PFSK-1 (cell line): ENCODE results near the gene CUL1.

ENCODE experiments used
- FOXP2 ChIP-seq: optimal IDR thresholded peaks from 2 replicates; pipeline ENCODE3; 2011; ENCODE audit warnings: borderline replicate concordance, control low read depth, inconsistent platforms; ENCODE audit not compliant: insufficient read depth; ENCODE audit errors: extremely low read length, extremely low read depth
- POLR2AphosphoS5 ChIP-seq: IDR thresholded peaks from 2 replicates; pipeline ENCODE4 v1.6.1; 2012; ENCODE audit warnings: low read depth, mild to moderate bottlenecking, control low read depth, low read length, moderate library complexity
- SIN3A ChIP-seq: IDR thresholded peaks from 2 replicates; pipeline ENCODE4 v1.6.1; 2012; ENCODE audit warnings: mild to moderate bottlenecking, low read length, moderate library complexity, borderline replicate concordance; ENCODE audit not compliant: insufficient read depth
- TAF1 ChIP-seq: IDR thresholded peaks from 2 replicates; pipeline ENCODE4 v1.6.1; 2012; ENCODE audit warnings: low read length, control low read depth, borderline replicate concordance; ENCODE audit not compliant: insufficient read depth
- TF ChIP-seq, protein P1 (sequence below), 2 experiments: IDR thresholded peaks; 2 replicates each; pipeline versions ENCODE4 v1.6.1 to v1.8.0; 2011 to 2012; ENCODE audit warnings: low read depth in 2 of 2, low read length in 2 of 2, control low read depth in 1 of 2, inconsistent platforms in 1 of 2, mild to moderate bottlenecking in 1 of 2, moderate library complexity in 1 of 2; ENCODE audit not compliant: insufficient read depth in 1 of 2

CUL1 gene

GRCh38 chr7:148815612-148816011 is 116.9 kb downstream of the CUL1 start:
- TF ChIP-seq, protein P1, sequence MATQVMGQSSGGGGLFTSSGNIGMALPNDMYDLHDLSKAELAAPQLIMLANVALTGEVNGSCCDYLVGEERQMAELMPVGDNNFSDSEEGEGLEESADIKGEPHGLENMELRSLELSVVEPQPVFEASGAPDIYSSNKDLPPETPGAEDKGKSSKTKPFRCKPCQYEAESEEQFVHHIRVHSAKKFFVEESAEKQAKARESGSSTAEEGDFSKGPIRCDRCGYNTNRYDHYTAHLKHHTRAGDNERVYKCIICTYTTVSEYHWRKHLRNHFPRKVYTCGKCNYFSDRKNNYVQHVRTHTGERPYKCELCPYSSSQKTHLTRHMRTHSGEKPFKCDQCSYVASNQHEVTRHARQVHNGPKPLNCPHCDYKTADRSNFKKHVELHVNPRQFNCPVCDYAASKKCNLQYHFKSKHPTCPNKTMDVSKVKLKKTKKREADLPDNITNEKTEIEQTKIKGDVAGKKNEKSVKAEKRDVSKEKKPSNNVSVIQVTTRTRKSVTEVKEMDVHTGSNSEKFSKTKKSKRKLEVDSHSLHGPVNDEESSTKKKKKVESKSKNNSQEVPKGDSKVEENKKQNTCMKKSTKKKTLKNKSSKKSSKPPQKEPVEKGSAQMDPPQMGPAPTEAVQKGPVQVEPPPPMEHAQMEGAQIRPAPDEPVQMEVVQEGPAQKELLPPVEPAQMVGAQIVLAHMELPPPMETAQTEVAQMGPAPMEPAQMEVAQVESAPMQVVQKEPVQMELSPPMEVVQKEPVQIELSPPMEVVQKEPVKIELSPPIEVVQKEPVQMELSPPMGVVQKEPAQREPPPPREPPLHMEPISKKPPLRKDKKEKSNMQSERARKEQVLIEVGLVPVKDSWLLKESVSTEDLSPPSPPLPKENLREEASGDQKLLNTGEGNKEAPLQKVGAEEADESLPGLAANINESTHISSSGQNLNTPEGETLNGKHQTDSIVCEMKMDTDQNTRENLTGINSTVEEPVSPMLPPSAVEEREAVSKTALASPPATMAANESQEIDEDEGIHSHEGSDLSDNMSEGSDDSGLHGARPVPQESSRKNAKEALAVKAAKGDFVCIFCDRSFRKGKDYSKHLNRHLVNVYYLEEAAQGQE (IDR thresholded peaks at IDR 0.05; ENCODE audit: insufficient read depth in 1 of 2, low read depth in 2 of 2, low read length in 2 of 2): no peak
- no peak for TF ChIP-seq FOXP2
- no peak for TF ChIP-seq POLR2AphosphoS5
- no peak for TF ChIP-seq SIN3A
- no peak for TF ChIP-seq TAF1

GRCh38 chr7:148819697-148820360 is 121.1 kb downstream of the CUL1 start:
- TF ChIP-seq POLR2AphosphoS5 (no peak), FOXP2 (no peak), SIN3A (no peak), TAF1 (no peak)
- TF ChIP-seq, protein P1 (IDR thresholded peaks at IDR 0.05; ENCODE audit: insufficient read depth in 1 of 2, low read depth in 2 of 2, low read length in 2 of 2): no peak

DNA sequence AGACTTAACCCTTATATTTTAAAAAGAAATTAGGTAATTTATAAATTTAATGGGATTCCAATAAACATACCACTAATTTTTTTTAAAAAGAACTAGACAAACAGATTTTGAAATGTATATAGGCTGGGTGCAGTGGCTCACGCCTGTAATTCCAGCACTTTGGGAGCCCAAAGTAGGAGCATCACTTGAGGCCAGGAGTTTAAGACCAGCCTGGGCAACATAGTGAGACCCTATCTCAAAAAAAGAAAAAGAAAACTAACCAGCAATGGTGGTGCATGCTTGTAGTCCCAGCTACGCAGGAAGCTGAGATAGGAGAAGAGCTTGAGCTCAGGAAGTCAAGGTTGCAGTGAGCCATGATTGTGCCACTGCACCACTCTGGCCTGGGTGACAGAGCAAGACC is 122.7 kb downstream of the CUL1 start:
- TF ChIP-seq POLR2AphosphoS5: no peak
- TF ChIP-seq SIN3A: no peak
- TF ChIP-seq, protein P1 (IDR thresholded peaks at IDR 0.05; ENCODE audit: insufficient read depth in 1 of 2, low read depth in 2 of 2, low read length in 2 of 2): no peak
- TF ChIP-seq FOXP2: no peak
- TF ChIP-seq TAF1: no peak

- TF ChIP-seq SIN3A (no peak), FOXP2 (no peak), POLR2AphosphoS5 (no peak), TAF1 (no peak)
- TF ChIP-seq, protein P1 (IDR thresholded peaks at IDR 0.05; ENCODE audit: insufficient read depth in 1 of 2, low read depth in 2 of 2, low read length in 2 of 2): no peak
Observed at GRCh38 chr7:148824864-148825263, 126.2 kb downstream of the CUL1 start.

DNA sequence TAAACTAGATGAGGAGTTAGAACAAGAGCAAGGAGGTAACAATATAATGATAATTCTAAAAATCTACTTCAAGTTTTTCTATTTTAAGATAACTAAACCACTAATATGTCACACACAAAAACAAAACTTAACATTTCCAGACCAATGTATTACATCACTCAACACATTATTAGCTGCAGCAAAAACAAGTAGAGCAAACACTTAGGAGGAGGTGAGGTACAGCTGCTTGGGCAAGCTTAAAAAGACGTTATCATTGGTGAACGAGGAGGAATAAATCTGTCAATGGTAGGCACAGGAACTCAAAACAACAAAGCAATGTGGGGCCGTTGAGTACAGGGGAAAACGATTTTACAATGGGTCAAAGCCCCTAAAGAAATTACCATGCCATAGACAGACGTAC is 126.6 kb downstream of the CUL1 start:
- TF ChIP-seq FOXP2: no peak
